NCI-H526 (cell line): ENCODE results near the gene SUFU.
A peak's percentile ranks its signal among the peaks of the same experiment; 100 is the strongest.

Experiments used
- DNase-seq, 2 experiments: peaks; one replicate each; lab custom pipeline; 2025; lab: John Stamatoyannopoulos, UW

SUFU gene

GRCh38 chr10:102641402-102641801, 137.6 kb downstream of the SUFU start:
- peak; percentile 36 to 56 for DNase-seq

GRCh38 chr10:102641880-102642735, 138.3 kb downstream of the SUFU start:
- peak; percentile 88 to 96 for DNase-seq

GRCh38 chr10:102642736-102643335, 139.1 kb downstream of the SUFU start:
- DNase-seq: peak in 1 of 2 experiments; percentile 59

GRCh38 chr10:102643336-102644065, 139.7 kb downstream of the SUFU start:
- DNase-seq: peak; percentile 23 to 73

- DNase-seq: peak in 1 of 2 experiments; percentile 79
Observed at GRCh38 chr10:102644066-102644645, 140.4 kb downstream of the SUFU start, which contains the start of gene TRIM8. Gene TRIM8, plus strand, starts transcription at chr10:102644479. Its CDS starts 139 bp downstream, at chr10:102644618.

GRCh38 chr10:102644646-102645387, 141.0 kb downstream of the SUFU start:
- DNase-seq: peak; percentile 35 to 84

GRCh38 chr10:102645388-102645740, 141.6 kb downstream of the SUFU start:
- peak; percentile 42 to 44 for DNase-seq

GRCh38 chr10:102645741-102646609, 142.2 kb downstream of the SUFU start:
- DNase-seq: peak in 1 of 2 experiments; percentile 48

- DNase-seq: peak; percentile 18 to 57
Observed at GRCh38 chr10:102646610-102647442, 143.1 kb downstream of the SUFU start.

GRCh38 chr10:102647443-102648268, 143.9 kb downstream of the SUFU start:
- no peak for DNase-seq

- DNase-seq: no peak
Observed at GRCh38 chr10:102648269-102648888, 144.6 kb downstream of the SUFU start.

- DNase-seq: no peak
Observed at GRCh38 chr10:102648889-102649796, 145.4 kb downstream of the SUFU start.

GRCh38 chr10:102649797-102650654, 146.3 kb downstream of the SUFU start:
- DNase-seq: no peak

GRCh38 chr10:102650655-102651454, 147.1 kb downstream of the SUFU start:
- DNase-seq: no peak

- no peak for DNase-seq
Observed at GRCh38 chr10:102651455-102652169, 147.8 kb downstream of the SUFU start.
